Stimulated activated CD4-positive, alpha-beta T cell treated with anti-CD3 and anti-CD28 coated beads, Interleukin-12 subunit alpha, Interleukin-12 subunit beta, amount 100 ng/mL, for 48 hours (primary cell): ENCODE measurements around the gene CDK14.

Experiments used
- DNase-seq, 3 donors: peaks; one replicate each; pipeline ENCODE4 v3.0.0-alpha.2; 2020; ENCODE audit warnings: low read depth in 2 of 3, low spot score in 1 of 3

The CDK14 gene

DNA sequence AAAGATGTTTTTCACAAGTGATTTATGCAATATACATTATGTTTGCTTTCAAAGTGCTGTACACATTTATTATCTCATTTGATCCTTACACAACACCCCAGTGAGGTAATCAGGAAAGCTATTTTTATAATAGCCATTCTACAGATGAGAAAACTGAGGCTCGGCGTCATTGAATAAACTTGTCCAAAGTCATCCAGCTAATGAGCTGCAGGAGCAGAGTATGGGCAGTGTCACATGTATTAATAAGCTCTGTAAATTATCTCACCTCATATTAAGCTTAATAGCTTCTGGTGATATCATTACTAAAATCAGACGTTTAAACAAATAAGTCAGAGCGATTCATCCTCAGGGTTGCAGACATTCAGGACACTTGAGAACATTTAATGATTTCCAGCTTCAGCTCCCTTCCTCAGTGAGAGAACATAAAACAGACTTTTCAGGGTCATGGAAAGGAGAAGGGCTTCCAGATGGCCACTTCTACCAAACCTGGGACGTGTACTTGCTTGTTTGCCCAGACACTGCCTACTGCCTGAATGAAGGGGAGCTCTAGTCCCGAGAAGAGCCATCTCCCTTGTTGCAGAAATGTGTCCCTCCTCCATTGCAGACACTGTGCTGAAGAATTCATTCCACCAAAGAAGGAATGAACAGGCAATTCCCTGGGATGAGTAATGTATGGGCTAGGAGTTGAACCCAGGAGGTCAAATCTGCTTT is 647.6 kb downstream of the CDK14 start:
- no peak for DNase-seq

DNA sequence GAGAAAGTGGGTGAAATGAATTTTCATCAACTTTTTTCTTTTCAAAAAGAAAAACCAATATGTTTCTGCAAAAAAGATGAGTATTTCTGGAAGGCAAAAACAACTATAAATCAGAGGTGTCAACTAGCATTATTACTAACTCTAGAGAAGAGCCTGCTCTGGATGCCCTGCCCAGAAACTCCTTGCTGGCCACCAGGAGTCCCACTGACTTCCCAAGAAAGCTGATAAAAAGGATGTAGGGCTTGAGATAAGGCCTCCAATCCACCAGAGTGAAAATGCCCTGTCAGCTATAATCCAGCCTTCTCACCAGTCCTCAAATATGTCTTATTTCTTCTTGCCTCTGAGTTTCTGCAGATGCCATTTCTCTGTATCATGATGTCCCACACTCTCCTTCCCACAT is 651.4 kb downstream of the CDK14 start:
- DNase-seq = no peak

DNA sequence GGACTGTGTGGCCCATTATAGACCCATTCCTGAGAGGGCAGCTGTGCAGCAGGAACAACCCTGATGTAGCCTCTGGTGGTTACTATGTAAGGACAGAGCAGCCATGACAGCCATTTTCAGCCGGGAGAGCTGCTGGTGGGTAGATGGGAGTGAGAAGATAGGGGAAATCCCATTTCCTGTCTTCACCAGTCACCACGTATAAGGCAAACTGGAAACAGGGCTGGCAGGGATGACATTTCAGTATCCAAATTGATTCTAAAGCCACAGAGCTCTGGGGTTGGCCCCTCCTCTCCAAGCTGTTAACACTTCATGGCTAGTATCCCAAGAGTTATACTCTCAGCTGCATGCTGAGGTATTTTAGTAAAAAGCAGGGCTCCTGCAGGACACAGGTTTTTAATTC is 652.9 kb downstream of the CDK14 start:
- DNase-seq = no peak

DNA sequence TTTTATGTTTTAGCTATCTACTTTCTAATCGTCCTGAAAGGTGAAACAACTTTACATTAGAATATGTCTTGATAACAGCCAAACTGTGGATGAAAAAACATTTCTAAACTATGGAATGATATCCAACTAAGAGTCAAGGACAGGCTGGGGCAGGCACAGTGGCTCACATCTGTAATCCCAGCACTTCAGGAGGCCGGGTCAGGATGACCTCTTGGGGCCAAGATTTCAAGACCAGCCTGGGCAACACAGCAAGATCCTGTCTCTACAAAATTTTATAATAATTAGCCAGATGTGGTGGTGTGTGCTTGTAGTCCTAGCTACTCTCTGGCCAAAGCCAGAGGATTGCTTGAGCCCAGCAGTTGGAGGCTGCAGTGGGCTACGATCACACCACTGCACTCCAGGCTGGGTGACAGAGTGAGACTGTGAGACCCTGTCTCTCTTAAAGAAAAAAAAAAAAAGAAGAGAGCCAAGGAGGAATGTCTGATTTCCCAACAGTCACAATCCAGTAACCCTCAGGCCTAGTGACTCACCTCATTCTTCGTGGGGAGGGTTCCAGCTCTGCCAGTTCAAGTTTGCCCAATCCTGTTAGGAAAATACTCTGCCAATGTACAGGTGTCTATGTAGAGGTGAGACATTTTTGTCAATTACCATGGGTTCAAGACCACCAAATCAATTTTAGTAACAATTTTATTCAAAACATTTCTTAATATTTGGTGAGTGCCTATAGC is 653.5 kb downstream of the CDK14 start:
- no peak for DNase-seq

DNA sequence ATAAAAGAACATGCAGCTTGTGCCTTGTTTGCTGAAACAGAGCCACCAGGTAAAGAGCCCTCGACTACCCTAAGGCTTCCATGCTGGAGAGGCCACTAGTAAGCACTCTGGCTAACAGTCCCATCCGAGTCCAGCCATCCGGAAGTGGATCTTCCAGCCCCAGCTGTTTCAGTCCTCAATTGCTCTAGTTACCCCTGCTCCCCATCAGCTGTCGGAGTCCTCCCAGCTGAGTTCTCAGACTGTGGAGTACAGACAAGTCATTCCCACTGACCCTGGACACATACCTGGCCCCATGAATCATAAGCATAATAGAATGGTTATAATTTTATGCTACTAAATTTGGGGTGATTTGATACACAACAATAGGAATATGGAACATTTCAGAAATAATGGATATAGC is 654.6 kb downstream of the CDK14 start:
- no peak for DNase-seq

DNA sequence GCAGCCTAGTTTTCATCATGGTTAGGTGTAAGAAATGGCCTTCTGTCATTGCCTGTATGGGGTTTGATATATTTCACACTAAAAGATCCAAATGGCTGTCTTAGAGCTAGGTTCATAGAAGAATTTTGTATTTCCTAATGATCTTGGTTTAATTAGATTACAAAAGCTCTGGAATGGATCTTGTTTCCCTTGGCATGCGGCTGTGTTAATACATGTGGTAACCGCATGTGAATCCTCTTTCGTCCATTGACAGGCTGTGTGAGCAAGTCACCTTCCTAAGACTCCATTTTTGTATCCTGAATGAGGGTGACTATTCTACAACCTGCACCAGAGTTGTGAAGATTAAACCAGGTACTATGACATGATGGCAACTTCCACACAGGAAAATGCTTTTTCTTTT is 655.8 kb downstream of the CDK14 start:
- DNase-seq = no peak
